ENCODE data around the gene EPB42.
"Not testable (repeated sequence)": the region's sequence is repeated elsewhere in the genome, so short reads cannot be mapped to it uniquely, and the experiment has no call there.

The EPB42 gene

GRCh38 chr15:43241100-43241499 is 20.3 kb upstream of the EPB42 start:
- DNase-seq (ENCODE audit: low read depth in 2 of 2) = no peak

- DNase-seq (ENCODE audit: low read depth in 2 of 2) = no peak
Measured at GRCh38 chr15:43239732-43240491, 19.1 kb upstream of the EPB42 start.

- no peak for DNase-seq (ENCODE audit: low read depth in 2 of 2)
Measured at GRCh38 chr15:43238671-43239131, 17.9 kb upstream of the EPB42 start.

- DNase-seq (ENCODE audit: low read depth in 2 of 2) = no peak
Measured at GRCh38 chr15:43237842-43238470, 17.1 kb upstream of the EPB42 start.

GRCh38 chr15:43235536-43235935 is 14.7 kb upstream of the EPB42 start:
- no peak for DNase-seq (ENCODE audit: low read depth in 2 of 2)

GRCh38 chr15:43232289-43232874 is 11.6 kb upstream of the EPB42 start:
- DNase-seq (ENCODE audit: low read depth in 2 of 2) = no peak

DNA sequence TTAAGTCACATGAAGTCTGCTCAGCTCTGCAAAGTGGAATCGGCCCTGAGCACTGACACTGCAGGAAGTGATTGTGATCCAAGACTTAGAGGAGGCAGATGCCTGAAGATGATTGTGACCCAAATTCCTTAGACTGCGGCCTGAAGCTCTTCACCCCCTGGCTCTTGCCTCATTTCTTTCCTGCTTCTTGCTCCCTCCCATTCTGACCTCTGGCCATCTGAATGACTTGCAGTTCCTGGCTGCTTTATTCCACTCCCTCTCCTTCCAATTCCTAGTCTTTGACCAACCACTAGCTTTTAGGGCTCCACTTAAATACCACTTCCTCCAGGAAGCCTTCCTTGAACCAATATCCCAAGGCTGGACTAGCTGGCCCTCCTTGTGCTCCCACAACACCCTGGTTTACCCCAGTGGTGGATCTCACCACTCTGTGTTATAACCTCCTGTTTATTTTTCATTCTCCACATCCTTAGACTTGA is 9.9 kb upstream of the EPB42 start:
- no peak for DNase-seq (ENCODE audit: low read depth in 2 of 2)

DNA sequence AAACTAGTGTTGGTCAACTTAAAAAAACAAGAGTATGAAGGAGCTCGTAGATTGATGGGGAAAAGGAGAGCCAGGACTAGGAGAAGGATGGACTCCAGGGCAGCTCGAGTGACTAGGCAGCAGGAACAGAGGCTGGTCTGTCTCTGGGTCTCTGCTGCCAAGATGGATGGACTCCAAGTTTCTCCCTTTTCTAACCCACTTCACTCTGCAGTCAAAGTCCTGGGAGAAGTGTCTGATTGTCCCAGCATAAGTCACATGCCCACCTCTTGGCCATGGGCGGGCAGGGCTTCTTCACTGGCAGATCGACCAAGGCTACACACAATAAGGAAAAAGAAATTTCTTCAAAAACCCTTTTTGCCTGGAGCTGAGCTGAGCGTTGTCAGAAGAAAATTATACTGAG is 9.2 kb upstream of the EPB42 start:
- no peak for DNase-seq (ENCODE audit: low read depth in 2 of 2)

GRCh38 chr15:43226436-43227305 is 5.9 kb upstream of the EPB42 start:
- DNase-seq (ENCODE audit: low read depth in 2 of 2) = no peak

DNA sequence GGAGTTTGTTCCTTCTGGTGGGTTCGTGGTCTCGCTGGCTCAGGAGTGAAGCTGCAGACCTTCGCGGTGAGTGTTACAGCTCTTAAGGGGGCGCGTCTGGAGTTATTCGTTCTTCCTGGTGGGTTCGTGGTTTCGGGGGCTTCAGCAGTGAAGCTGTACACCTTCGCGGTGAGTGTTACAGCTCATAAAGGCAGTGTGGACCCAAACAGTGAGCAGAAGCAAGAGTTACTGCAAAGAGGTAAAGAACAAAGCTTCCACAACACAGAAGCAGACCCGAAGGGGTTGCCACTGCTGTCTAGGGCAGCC is 5.1 kb upstream of the EPB42 start:
- not testable (repeated sequence) for DNase-seq (ENCODE audit: low read depth in 2 of 2)

DNA sequence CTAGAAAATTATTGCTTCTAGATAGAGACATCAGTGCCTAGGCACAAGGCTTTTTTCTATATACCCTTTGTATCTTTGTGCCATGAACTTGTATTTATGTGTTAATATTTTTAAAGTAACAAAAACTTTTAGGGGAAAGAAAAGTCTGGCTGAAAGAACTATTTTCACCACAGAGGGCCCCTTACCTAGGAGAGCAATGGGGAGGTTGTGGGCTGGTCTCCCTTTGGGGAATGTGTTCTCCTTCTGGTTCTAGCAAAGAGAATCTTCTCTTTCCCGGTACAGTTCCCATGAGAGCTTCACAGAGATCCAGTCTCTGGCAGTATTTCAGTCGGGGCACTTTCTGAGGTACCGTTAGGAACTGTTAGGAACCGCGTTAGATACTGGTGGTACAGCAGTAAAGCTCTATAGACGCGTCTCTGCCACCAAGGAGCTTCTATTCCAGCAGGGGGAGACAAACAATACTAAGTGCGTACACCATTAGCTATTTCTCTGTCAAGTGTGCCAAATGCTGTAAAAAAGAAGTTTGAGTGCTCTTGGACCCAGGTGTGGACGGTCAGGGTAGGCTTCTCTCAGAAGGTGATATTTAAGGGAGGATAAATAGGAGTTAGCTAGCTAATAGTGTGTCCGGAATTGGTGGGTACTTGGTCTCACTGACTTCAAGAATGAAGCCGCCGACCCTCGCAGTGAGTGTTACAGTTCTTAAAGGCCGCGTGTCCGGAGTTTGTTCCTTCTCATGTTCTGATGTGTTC is 4.6 kb upstream of the EPB42 start:
- peak in 1 of 2 experiments; percentile 22 for DNase-seq (ENCODE audit: low read depth in 2 of 2)

DNA sequence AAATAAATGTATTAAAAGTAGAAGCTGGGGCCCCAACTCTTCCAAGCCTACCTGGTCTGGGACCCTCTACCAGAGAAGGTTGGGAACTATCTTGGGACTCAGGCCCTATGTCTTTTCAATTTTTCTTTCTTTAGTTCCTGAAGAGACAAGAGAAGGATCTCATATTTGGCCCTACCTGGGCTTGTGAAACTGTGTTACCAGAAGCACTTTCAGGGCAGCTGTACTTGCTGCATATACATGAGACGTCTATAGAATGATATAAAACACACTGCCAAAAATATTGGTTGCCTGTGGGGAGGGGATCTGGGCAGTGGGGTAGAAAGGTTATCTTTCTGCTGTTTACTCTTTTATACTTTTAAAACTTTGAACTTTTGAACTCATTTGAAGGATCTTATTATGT is 604 bp upstream of the EPB42 start:
- no peak for DNase-seq (ENCODE audit: low read depth in 2 of 2)

- no peak for DNase-seq (ENCODE audit: low read depth in 2 of 2)
Measured at GRCh38 chr15:43219929-43220928, 589 bp downstream of the EPB42 start.

DNA sequence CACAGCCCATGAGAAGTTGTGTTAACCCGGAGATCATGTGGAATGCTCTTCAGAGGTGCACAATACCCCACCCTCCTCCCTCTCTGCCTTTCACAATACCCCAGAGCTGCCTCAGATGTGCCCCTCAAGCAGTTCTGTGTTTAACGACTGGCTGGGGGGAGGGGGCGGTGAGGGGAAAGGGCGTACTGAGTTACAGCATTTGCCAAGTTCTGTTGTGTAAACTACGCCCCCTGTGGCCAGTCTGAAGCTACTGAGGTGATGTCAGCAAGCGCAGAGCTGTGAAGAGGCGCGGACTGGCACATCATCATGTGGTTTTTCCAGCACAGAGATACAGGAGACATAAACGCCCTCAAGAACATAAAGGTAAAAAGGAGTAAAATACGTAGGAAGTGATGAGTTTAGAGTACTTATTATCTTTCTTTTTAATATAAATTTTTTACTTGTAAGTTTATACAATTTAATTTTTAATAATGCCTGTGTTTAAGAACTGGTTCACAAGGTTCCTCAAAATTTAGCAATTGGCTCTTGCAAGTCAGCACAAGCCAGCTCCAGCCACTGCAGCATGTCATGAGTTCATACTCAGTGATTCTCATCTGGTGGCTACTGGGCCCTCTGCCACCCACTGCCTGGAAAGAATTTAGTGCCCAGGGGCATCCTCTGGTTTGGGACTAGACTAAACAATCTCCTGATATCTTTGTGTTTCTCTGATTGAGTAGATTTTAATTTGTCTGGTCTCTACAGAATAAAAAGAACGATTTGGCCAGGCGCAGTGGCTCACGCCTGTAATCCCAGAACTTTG is 1.7 kb downstream of the EPB42 start:
- no peak for DNase-seq (ENCODE audit: low read depth in 2 of 2)

DNA sequence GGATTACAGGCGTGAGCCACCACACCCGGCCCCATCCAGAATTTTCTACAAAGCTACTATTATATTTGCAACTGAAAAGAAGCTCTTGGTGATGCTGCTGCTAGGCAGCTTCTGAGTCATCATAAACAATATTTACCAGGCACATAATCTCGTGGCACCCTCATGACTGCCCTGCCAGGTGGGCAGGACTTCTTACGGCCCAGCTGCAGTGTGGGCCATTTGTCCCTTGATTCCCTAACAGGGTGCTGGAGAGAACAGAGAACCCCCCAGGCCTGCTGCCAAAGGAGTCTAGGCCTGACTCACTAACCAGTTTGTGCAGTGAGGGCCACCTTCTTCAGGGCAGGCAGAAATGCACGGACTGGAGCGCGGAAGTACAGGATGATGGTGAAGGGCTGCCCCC is 4.9 kb downstream of the EPB42 start:
- no peak for DNase-seq (ENCODE audit: low read depth in 2 of 2)

DNA sequence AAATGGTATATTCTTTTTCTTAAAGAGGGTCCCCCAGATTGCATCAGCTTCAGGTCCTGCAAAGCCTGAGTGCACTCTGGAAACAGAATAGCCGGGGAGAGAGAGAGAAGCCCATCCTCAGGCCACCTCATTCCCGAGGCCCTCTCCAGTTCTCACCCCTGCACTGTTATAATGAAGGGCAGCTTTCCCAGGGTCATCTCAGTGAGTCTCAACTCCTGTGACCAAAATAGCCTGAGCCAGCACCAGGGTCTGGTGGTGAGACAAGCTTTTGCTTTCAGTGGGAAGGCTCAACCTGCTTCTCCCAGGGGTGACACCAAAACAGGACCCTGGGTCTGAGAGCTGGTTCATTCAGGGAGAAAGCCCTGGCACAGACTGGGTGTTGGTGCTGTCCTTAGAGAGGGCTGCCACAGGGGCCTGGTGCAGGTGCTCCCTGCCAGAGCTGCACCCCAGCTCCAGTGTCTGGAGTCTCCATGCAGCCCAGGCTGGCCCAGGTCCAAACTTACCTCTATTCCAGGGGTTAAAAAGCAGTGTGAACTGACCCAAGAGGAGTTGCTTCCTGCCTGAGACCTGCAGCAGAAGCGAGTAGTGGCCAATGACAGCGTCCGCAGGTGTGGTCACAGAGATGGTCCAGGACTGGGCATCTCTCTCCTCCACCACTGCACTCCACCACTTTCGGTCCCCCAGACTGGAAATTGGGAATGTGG is 6.1 kb downstream of the EPB42 start:
- no peak for DNase-seq (ENCODE audit: low read depth in 2 of 2)

DNA sequence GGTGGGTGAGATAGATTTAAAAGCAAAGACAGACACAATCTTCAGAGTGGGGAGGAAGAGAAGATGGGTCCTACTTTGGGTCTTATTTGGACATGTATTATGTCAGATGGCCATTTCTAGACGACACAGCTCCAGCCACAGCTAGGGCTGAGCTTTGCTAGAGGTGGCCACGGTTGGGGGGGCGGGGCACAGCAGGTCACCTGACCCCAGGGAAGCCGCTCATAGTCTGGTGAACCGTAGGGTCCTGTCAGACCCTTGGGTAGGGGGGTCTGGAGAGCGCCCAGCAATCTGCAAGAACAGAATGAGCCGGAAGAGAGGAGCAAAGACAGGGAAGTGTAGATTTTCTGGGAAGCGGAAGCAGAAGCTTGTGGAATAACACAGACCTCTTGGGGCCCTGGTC is 6.6 kb downstream of the EPB42 start:
- DNase-seq (ENCODE audit: low read depth in 2 of 2) = no peak

DNA sequence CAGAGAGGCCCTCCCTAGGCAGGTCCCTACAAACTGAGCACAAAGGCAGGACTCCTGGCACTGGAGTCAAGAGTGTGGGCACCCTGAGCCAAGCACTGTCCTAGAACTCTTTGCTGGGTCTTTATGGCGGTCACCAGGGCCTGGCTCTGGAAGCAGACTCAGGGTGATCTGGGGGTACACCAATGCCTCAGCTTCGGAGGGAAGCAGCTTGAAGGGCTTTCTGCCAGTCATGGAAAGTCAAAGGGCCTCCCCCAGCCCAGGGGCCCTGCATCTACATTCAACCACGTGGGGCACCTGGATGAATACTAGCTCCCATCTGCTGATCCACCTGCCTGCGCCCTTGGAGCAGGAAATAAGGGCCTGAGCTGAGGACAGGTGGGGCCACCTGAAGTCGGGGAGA is 7.4 kb downstream of the EPB42 start:
- no peak for DNase-seq (ENCODE audit: low read depth in 2 of 2)

GRCh38 chr15:43212951-43213350 is 7.9 kb downstream of the EPB42 start:
- DNase-seq (ENCODE audit: low read depth in 2 of 2) = no peak
